Limb (tissue), 2 donors: ENCODE results near the gene MBNL1.
"Not testable (repeated sequence)": the region's sequence is repeated elsewhere in the genome, so short reads cannot be mapped to it uniquely, and the experiment has no call there.

Experiments used
- DNase-seq, 2 donors: peaks; one replicate each; pipeline ENCODE4 v3.0.0-alpha.2; 2016; ENCODE audit errors: extremely low spot score in 2 of 2

Gene MBNL1

DNA sequence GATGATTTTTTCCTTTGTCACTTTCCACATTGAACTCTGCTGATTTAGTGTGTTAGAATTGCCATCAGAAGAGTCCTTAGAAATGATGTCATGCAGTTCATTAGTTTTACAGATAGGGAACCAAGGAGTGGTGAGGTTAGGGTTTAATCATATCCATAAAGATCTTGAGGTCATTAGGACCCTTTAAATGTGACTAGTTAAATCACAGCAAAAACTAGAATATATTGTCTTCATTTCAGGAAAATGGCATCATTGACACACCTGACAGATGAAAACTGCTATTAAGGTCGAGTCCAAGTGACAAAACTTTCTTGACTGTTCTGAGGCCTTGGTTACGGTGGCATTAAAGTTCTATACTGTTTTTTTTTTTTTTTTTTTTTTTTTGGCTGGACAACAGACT is 50.5 kb downstream of the MBNL1 start:
- no peak for DNase-seq

DNA sequence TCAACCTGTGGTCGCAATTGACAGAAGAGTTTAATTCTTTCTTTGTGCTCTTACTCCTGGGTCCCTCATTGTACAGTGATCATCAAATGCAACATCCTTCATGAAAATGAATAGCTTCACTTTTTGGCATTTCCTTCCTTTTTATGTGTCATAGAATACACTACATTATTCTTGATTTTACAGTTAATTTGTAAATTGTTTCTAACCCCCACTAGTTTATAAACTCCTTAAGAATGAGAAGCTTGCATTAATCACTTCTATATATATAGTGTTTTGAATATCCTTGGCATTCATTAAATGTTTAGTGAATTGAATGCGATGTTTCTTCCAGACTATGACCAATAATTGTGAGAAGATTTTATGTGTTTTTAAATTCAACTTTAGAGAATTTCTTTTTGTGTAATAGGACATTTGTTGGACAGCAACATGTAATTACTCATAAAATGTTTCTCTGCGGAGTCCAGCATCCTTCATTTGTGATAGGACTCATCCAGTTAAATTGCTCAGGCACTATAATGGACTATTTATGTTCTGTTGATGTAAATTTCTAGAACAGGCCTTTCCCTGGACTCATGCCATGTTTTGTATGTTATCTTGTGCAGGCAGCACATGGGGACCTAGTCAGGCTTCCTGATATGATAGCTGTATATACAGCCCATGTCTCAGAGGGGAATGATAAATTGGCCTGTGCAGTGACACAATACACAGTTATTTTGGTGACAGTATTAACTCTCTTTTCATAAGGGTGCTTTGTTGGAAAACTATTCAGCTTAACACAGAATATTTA is 51.3 kb downstream of the MBNL1 start:
- no peak for DNase-seq

- no peak for DNase-seq
Measured at GRCh38 chr3:152321200-152321954, 52.6 kb downstream of the MBNL1 start.

DNA sequence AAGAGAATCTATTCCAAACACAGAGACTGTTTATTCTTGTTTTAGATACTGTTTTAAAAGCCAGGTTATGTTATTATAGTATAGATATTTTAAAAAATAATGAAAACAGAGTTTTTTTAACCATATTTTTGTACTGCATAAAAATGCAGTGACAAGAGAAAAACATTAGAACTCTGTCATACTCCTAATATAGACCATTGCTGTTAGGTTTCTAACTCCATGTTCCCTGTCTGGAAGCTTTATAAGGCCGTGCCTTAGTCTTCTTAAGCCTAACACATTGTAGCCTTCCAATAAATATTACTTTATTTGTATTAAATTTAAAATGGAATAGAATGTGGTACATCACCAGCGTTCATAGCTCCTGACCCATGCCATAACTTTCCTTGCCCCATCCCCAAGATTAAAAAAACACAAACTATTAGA is 53.2 kb downstream of the MBNL1 start:
- no peak for DNase-seq

DNA sequence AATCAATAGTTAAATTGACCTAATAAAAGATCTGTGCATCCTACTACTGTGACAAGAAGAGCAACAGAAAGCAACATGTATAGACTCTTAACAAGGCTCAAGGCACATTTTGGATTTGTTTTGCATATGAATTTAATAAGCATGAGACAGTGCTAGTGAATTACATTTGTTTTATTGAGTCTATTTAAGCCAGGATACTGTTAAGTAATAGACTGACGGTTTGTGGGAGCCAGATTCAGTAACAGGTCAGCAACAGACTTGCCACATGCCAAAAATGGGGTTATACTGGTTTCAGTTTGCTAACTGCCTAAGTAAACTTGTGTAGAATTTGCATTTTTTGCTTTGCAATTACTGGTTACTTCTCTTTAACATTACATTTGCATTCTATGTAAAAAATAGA is 54.0 kb downstream of the MBNL1 start:
- no peak for DNase-seq

DNA sequence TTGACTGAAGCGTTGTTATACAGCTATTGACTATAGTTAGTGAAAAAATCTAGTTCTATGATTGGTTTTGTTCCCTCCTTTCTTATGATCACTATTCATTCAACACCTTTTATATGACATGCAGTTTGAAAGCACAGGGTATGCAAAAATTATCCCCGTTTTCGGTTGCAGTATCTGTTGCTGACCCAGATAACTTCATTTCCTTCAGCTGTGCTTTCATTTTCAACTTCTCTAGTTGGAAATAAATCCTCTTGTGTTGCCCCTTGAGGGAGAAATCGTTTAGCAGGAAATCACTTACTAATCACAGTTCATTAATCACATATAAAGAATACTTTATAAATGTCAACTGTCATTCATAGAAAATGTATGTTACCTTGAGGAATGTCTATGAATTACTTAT is 55.1 kb downstream of the MBNL1 start:
- DNase-seq: no peak

GRCh38 chr3:152325136-152325535 is 56.4 kb downstream of the MBNL1 start:
- DNase-seq: no peak

- no peak for DNase-seq
Measured at GRCh38 chr3:152327203-152327602, 58.5 kb downstream of the MBNL1 start.

DNA sequence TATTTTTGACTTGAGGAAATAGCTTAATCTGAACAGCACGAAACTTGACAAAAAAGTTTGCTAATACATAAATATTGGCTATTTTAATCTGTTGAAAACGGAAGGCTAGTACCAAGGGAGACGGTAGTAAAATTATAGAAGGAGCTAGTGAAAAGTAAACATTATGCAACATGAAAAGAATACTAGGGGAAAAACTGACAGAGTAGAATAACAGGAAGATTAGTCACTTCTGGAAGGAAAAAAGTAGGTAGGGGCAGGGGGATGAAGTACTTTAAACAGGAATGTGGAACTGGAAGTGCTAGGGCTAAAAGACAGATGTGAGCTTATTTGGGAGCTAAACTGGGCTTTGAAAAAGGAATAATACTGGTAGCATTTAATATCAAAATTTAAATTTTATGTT is 60.1 kb downstream of the MBNL1 start:
- no peak for DNase-seq

GRCh38 chr3:152330559-152330958 is 61.8 kb downstream of the MBNL1 start:
- DNase-seq: no peak

- DNase-seq: no peak
Measured at GRCh38 chr3:152331018-152331541, 62.4 kb downstream of the MBNL1 start.

DNA sequence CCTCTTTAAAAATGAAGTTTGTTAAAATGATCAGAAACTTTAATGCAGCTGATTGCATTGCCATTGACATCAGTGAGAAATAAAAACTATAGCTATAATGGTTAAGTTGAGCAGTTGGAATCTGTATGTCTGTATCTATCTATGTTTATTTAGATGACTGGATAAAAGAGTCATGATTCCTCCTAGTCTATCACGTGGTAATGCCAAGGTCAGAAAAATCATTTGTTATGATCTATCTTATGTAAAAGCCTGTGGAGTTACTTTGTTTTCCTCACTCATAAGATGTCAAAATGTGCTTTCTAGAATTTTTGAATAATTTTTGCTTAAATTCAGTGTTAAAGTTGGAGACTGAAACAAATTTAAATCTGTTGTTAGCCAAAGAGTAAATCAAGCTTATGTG is 63.3 kb downstream of the MBNL1 start:
- DNase-seq: no peak

DNA sequence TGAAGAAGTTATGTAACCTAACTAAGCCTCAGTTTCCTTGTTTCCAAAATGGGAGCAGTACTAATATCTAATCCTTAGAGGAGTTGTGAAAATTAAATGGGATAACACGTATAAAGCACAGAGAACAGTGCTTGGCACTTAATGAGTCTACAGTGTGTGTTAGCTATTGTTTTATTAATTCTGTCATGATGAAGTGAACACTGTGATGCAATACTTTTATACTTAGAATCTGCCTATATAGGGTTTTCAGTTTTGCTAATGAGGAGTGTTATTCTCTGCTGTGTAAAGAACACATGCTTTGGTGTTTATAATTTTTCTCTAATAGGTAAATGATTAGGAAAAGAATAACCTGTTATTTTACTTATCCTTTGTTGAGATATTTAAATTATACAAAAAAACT is 65.2 kb downstream of the MBNL1 start:
- DNase-seq: no peak

DNA sequence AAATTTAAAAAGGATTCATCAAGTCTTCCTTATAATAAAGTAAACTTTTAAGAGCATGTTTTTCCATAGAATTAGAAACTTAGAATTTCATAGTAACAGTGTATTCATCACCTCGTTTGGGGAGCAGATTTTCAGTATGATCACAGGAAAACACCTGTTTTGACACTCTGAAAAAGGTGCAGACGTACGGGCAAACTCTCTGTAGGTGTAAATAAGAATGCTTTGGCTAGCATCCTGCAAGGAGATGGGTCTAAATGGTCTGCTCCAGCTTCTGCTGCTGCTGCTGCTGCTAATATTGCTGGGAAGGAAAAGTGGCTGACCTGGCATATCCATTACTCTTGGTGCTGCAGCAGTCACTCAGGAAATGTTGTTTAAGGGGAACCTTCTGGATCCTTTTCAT is 66.0 kb downstream of the MBNL1 start:
- no peak for DNase-seq

- no peak for DNase-seq
Measured at GRCh38 chr3:152335273-152335672, 66.5 kb downstream of the MBNL1 start.

DNA sequence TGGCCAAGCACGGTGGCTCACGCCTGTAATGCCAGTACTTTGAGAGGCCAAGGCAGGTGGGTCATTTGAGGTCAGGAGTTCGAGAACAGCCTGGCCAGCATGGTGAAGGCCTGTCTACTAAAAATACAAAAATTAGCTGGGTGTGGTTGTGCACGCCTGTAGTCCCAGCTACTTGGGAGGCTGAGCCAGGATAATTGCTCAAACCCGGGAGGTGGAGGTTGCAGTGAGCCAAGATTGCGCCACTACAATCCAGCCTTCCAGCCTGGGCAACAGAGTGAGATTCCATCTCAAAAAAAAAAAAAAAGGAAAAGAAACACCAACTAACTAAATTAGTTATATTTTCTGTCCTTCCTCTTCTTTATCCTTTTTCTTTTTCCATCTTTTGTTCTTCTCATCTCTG is 68.6 kb downstream of the MBNL1 start:
- not testable (repeated sequence) for DNase-seq

GRCh38 chr3:152338159-152338720 is 69.5 kb downstream of the MBNL1 start:
- no peak for DNase-seq

GRCh38 chr3:152339881-152340505 is 71.3 kb downstream of the MBNL1 start:
- DNase-seq: no peak

GRCh38 chr3:152345233-152345632 is 76.5 kb downstream of the MBNL1 start:
- no peak for DNase-seq

- no peak for DNase-seq
Measured at GRCh38 chr3:152346058-152346457, 77.3 kb downstream of the MBNL1 start.

DNA sequence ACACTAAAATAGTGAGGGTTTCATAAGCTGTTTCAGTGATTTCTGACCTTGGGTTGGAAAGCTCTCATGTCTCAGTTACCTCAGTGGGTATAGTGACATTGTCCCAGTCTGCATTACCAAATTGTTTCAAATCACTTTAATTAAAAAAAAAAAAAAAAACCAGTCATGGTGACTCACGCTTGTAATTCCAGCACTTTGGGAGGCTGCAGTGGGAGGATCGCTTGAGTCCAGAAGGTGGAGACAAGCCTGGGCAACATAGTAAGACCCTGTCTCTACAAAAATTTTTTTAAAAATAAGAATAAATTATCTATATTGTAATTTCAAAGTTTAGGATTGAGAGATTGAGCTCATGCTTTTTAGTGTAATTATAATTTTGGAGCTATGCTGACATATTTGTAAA is 78.0 kb downstream of the MBNL1 start:
- no peak for DNase-seq
